Subcutaneous adipose tissue (tissue), 4 donors: ENCODE data around the gene PLEKHG4B. TPM values are rescaled to one million over a fixed set of nuclear protein-coding genes. Genes with fewer than 3 reads are reported as not detected.

Source experiments
- CTCF ChIP-seq: fragments of 450-650 bp; IDR thresholded peaks from one replicate; pipeline ENCODE4 v1.5.1; 2016; ENCODE audit warnings: low read depth, mild to moderate bottlenecking, control low read depth, antibody characterized with exemption, moderate library complexity
- total RNA-seq, 4 donors: library from RNA; depleted of rRNA; stranded (reverse); fragments of >200 nt; gene quantifications; one replicate each; pipeline ENCODE4 v1.1.0, GENCODE V29; 2016

The PLEKHG4B gene
- total RNA-seq, 4 donors from 2014 or later: under 0.01 TPM; not detected in 3

GRCh38 chr5:53381-54174, 38.4 kb upstream of the PLEKHG4B start:
- no peak for TF ChIP-seq CTCF

GRCh38 chr5:54175-54730, 37.7 kb upstream of the PLEKHG4B start:
- no peak for TF ChIP-seq CTCF

- TF ChIP-seq CTCF: no peak
These were observed 36.9 kb upstream of the PLEKHG4B start for GRCh38 chr5:54876-55569.

GRCh38 chr5:56561-57290, 35.2 kb upstream of the PLEKHG4B start:
- no peak for TF ChIP-seq CTCF

- TF ChIP-seq CTCF: no peak
These were observed 21.5 kb upstream of the PLEKHG4B start for GRCh38 chr5:70440-70839.

GRCh38 chr5:73768-74502, 18.0 kb upstream of the PLEKHG4B start:
- no peak for TF ChIP-seq CTCF
